AG20443 (cell line): ENCODE results near the gene ROR2.

ENCODE experiments used
- DNase-seq: peaks from one replicate; pipeline ENCODE4 v3.0.0; 2012; ENCODE audit warnings: low spot score, mixed read lengths

ROR2 gene

DNA sequence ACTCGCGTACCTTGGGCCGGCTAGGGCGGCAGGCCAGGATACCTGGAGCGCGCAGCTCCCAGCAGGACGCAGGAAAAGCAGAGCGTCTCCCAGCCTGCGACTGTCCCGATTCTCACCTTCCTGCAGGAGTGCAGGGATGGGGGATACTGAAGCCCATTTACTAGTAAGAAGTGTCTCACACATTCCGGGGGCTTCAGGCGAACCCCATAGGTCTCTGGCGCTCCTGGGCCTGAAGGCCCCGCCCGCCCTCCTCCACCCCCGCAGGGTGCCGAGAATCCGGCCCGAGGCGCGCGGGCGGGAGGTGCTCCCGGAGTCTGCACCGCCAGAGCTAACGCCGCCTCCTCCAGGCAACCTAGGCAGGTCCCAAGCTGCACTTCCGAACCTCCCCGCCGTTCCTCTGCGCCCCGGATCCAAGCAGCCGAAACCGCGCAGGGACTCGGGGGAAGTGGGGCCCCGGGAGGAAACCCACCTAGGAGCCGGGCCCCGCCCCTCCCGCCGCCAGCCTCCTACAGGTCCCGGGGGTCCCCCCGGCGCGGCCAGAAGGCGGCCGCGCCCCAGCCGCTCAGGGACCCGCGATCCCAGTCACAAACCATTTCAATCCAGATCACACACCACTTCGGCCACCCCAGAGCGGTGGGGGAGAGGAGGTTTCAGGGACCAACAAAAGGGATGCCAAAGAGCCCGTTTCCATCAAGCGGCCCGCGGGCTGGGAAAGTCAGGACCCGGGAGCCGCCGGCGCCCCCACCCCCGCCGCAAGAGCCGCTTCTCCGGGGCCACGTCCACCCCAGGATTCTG lies 1.2 kb downstream of the ROR2 start:
- peak; percentile 64 for DNase-seq

DNA sequence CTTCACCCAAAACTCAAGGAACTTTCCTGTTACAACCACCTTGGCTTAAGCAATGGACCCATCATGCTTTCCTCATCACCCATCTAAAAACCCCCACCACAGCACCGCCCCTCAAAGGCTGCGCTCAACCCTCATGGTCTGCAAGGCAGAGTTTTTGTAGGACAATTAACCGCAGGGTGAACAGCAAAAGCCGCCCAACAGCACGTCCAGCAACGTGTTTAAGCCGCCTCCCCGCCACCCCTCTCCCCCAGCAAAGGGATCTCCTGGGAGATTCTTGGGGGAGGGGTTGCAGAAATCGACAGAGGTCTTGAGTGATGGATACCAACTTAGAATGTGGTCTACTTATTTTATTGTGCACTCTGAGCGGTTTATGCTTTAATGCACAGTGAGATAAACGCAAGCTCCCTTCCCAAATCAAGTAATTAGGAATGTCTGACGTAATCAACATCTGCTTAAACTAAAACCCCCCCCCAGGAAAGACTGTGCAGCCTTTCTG lies 1.9 kb downstream of the ROR2 start:
- DNase-seq = no peak

DNA sequence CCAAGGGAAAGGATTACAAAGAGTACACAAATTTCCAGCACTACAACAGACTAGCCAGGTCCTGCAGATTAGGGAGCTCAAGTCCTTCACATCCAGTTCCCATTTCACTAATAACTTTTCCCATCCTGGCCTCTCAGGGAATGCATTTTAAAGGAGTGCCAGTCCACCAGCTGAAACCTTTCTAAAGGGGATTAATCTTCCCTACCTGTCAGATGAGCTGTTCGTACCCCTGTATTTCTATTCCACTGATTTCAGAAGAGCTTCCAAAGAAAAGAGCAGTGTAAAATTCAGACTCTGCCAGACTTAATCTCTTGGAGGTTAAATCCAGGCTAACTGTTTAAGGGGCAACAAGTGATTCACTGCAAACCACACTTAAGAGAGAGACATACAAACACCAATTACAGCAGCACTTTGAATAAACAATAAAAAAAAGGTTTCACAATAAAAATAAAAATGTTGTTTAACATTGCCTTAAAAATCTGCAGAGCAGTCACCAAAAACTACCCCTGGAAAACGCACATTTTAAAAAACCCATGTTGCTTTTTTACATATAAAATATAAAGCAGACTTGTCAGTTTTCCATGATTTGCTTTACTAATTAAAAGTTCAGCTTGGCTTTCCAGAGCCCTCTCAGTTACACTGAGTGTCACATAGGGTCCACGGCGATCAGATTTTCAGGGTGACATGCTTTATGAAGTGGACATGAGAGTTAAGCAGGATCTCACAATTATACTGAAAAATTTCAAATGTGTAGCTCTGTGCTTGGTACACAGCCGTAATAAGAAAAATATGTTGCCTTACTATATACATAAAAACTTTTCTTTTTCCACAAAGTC lies 3.2 kb downstream of the ROR2 start:
- no peak for DNase-seq

DNA sequence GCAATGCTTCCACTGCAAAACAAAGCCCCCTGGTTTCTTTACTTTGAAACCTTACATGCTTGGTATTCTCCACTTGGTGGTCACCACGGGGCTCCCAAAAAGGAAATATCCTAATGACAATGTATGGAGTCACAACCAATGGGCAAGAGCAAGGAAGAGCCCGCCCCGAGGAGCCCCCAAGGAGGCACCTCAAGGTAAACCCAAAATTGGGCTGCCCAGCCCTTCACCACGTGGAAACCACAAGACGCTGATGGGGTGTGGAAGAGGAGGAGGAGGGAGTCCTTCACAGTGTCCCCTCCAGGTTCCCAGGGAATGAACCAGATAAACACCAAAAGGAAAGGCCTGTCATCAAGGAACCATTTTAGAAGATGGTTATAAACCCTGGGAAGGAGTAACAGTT lies 3.8 kb downstream of the ROR2 start:
- no peak for DNase-seq

DNA sequence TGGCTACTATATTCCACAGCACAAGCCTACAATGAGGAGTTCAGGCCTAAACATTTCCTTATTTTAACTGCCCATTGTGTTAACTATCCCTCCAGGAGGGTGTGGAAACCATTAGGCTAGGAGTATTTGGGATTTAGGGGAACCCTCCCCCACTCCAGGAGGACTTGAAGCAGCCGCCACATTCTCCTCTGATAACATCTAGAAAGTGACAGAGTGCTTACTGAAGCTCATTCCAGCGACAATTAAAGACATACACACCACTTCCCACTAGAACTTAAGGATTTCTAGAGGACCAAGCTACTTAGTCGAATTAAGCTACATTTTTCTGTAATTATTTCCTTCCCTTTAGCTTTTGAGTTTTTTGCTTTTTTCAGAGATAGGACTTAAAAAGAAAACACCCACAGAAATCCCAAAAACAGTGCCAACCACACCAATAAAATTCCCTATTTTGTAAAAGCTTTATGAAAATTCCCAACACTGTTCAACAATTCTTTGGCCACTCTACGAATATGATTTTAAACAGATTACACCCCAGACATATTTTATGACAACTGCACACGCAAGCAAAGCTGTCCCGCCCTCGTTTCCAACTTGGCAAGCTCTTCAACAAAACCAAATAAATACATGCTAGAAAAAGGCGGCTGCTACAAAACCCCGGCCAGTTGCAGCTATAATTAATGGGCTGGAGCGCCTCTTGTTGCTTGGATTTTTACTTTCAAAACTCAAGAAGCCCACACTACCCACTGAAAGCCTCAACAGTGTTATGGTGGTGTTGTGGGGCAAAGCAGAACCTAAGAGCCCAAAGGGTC lies 4.5 kb downstream of the ROR2 start:
- peak; percentile 58 for DNase-seq

DNA sequence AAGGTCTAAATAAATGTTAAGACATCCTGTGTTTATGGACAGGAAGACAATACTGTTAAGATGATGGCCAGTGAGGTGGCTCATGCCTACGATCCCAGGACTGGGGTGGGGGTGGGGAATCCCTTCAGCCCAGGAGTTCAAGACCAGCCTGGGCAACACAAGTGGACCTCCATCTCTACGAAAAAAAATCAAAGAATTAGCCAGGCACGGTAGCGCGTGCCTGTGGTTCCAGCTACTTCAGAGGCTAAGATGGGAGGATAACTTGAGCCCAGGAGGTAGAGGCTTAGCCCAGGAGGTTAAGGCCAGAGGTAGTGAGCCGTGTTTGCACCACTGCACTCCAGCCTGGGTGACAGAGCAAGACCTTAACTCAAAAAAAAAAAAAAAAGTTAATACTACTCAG lies 5.3 kb downstream of the ROR2 start:
- no peak for DNase-seq

DNA sequence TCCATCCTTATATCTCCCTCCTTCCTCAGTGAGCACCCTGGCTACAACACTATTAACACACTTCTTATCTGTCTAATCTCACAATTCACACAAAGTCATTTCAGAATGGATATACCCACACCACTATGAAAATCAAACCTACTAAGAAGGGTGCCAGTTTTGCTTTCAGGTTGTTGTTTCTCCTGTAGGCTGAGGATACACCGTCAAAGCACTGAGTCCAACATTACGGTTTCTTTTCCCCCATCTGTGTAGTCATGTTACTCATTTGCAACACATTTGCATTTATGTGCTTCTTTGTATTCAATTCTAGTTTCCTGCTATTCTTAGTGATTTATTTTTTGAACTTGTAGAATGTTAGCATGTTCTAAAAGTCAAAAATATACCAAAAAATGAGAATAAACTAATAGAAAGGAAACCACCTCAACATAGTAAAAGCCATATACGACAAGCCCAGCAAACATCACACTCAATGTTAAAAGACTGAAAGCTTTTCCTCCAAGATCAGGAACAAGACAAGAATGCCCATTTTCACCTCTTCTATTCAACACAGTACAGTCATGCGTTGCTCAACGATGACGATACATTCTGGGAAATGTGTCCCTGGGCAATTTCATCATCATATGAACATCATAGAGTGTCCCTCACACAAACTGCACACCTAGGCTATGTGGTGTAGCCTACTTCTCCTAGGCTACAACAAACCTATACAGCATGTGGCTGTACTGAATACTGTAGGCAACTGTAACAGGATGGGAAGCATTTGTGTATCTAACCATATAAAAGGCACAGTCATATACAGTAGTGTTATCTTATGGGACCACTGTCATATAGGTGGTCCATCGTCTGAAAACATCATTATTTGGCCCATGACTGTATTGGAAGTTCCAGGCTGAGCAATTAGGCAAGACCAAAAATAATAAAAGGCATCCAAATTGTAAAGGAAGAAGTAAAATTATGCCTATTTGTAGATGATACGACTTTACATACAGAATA lies 6.3 kb downstream of the ROR2 start:
- no peak for DNase-seq

DNA sequence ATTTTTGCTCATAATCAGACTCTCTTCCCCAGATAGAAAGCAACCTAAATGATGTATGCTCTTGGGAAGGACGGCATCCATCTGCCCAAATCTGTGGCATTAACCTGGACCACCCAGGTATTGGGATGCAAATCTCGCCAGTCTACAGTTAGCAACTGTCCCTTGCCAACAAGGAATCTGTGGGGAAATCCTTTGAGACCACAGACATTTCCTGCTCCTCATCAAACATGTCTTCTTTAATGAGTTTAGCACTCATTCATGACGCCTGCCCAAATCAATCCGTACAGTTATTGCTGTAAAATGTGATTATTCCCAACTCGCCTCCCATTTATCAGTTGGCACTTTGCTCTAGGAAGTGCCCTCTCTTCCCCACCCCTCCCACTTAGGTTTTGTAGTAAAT lies 7.8 kb downstream of the ROR2 start:
- no peak for DNase-seq

DNA sequence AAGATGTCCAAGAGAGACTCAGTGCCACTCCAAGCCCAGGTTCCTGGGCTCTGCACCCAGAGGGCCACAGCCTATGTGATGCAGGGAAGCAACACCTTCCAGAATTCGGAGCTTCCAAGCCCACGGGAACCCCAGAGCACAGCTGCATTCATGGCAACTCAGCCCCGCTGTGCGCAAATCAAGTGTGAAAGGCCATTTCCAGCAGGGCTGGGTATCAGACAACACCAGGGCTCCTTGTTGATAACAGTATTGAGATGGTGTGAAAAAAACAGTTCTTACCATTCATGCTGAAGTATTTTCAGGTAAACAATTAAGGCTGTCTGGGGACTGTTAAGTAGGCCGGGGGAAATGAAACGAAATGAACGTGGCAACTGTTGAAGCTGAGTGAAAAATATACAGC lies 10.1 kb downstream of the ROR2 start:
- no peak for DNase-seq

DNA sequence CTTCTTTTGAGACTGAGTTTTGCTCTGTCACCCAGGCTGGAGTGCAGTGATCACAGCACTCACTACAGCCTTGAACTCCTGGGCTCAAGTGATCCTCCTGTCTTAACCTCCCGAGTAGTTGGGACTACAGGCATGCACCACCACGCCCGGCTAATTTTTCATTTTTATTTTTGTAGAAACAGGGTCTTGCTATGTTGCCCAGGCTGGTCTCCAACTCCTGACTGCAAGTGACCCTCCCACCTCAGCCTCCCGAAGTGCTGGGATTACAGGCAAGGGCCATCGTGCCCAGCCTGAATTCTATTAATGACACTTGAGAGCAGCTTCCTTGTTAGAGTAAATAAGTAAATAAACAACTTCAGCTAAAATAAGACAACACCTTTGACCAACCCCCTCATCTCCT lies 12.3 kb downstream of the ROR2 start:
- DNase-seq = no peak

DNA sequence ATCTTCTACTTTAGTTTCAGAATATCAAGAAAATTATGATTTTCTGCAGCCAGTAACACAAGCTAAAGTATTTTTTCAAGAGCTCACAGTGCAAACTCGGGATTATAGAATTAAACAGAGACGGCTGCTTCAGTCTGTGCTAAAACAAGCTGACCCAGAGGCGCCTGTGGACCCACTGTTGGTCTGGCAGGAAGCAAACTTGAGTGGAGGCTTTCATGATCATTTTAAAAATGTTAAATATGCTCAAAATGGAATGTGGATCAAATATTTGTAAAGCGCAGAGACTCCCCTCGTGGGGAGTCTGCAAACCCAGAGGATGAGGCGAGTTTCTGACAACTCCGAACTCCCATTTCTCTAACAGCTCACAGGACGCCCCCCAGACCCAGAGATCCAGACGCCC lies 13.0 kb downstream of the ROR2 start:
- DNase-seq = no peak

DNA sequence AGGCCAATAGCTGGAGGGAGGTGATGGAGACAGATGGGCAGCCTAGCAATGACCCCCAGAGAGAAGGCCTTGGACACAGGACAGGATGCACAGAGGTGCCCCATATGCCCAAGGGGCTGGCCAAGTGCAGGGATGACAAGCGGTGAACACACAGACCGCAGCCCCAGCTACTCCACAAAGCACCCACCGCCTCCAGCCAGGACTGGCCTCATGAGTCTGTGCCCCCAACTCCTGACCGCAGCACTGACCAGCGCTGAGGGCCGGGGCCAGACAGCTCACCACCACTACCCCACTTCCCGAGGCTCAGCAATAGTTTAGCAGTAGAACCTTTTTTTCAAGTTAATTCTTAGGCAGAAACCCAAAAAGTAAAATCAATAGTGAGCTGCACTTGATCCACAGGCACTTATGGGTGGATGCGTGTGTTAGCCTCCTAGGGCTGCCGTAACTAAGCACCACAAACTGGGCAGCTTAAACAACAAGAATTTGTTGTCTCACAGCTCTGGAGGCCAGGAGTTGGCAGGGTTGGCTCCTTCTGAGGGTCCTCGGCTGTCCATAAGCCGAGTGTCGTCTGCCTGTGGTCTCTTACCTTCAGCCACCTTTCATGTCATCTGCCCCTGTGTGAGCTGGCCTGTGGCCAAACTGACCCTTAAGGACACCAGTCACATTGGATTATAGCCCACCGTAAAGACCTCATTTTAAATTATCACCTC lies 14.1 kb downstream of the ROR2 start:
- DNase-seq = no peak

DNA sequence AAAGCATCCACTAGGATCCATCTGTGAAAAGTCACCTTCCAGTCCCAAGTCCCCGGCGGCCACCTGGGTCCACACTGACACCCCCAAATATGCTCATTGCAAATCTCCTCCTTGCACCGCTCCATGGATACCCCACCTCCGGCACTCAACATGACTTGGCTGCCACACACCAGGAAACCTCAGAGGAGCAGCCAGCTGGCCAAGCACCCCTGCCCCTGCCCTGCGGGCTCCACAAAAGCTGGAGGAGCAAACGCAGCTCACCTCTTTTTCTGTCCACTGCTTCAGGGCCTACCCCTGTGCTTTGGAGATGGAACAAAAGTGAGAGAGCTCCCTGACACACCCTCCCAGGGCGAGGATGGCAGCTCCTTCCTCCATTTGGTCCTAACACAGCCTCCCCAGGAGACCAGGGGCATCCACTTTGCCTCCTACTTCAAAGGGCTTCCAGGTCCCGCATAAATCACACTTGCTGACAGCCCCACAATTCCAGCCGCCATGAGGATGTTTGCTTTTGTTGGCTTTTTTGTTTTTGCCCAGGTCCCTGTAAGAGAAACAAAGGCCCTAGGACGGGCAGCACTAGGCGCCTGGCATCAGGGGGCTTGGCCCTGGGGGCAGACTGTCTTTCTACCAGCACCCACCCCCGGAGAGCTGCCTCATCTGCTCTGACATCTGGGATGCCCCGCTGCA lies 14.8 kb downstream of the ROR2 start:
- DNase-seq = no peak

DNA sequence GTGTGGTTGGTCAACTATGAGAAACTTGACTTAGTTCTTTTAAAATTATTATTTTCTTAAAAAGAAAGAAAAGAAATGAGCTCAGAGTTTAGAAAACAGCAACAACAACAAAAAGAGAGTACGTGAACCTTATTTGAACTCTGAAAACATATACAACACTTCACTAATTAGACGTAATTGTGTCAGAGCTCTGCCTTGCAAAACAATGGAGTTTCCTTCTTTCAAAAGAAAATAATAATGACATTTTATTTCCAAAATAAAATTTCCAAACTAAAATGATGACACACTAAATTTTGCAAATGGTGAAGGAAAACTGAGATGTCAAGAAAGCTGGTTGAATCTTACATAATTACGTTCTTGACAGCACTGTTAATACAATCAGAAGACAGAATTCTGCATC lies 15.4 kb downstream of the ROR2 start:
- DNase-seq = no peak

DNA sequence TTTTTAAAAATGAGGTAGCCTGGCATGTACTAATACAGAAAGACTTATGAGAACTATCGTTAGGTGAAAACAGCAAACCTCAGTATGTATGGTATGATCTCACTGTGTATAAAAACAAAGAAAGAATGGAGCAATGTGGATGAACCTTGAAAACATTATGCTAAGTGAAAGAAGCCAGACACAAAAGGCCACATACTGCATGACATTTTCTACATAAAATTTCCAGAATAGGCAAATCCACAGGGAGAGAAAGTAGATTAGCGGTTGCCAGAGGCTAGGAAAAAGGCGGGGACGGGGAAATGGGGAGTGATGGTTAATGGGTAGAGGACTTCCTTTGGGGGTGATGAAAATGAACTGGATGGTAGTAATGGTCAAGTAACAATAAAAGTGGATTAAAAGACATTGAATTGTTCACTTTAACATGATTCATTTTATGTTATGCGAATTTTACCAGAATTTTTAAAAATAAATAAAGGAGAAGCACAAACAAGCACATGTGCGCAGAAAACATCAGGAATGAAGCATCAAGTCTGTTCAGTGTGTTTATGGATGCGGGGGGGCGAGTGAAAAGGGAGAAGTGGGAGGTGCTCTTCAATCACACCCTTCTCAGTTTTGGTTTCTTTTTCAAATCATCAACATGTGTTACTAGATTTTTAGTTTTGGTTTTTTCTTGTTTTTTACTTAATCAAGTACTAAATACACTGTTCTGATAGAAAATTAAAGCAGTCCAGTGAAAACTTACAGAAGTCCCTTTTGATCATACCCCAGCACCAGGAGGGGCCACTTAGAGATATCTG lies 16.3 kb downstream of the ROR2 start:
- DNase-seq = no peak

DNA sequence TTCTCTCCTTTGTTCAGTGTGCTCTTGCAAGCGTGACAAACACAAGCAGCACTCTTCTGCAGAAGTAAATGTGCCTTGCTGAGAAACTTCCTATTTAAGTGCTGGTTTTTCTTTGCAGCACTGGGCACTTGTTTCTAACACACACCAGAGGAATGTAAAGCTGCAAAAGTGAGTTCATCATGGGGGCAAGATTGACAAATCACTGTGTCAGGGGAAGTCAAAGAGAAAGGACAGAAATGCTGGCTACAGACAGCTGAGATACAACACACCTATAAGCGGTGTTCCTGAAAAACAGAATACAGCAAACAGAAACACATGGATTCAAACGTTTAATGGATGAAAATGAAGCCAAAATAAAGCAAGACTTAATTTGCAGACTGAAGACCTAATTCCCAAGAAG lies 19.6 kb downstream of the ROR2 start:
- DNase-seq = no peak

DNA sequence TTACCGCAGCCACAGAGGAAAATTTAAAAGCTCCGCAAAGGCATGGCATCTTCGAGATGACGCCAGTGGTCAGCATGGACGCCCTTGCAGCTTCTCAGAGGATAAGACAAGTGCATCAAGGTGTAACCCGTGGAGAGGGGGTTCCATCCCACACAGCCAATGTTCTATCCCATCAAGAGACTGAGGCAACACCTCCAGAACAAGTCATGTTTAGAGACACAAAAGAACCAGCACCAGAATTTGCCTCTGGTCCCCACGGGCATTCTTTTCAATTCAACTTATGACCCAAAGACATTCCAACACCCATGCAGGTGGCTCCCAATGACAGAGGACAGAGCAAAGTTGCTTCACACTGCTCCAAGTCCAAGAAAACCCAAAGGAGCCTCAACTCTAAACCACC lies 20.7 kb downstream of the ROR2 start:
- DNase-seq = no peak

DNA sequence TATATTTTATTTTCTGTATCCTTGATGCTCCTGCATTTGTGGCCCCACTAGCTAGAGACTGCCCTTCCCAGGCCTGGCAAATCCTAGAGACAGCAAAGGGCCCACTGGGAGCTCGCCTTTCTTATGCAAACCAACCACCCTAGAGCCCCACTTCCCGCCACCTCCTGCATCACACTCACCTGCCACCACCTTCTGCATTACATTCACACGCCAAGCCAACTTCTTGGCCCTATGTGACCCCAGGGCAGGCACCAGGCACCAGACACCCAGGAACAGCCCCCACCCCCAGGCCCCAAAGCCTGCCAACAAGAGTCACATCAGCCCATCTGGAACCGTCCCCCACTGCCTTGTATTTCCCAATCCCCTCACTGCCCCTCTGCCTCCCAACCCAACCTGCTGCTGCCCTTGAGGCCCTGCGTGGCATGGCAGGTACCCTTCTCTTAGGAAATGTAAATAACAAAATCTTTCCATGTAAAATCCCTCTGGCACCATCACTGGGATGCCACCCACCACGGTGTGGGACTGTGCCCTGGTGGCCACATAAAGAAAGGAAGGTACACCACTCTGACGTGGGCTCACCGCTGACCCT lies 22.0 kb downstream of the ROR2 start:
- DNase-seq = no peak

DNA sequence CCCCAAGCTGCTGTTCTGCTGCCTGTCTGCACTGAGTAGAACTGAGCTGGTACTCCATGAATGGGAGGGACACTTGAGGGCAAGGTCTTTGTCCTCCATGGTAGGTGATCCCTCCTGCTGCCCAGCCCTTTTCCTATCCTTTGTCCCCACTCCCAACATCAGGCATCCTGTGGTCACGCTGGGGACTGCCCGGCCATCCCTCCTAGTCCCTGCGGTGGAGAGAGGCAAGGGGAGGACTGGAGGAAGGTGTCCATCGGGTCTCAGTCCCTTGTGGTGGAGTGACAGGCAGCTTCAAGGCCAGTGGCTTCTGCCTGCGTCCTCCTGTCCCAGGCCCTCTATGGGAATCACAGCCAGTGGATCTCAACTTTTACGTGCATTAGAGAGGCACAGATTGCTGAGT lies 25.9 kb downstream of the ROR2 start:
- no peak for DNase-seq
